A549 (cell line): ENCODE results near the gene EVX1. TPM values are rescaled to one million over a fixed set of nuclear protein-coding genes. Genes with fewer than 3 reads are reported as not detected.

Experiments
- ATAC-seq, 2 experiments: fragments of 200-7000 bp in 1 of 2; fragments of >200 bp in 1 of 2; cut with Nextera tagmentation in 1 of 2; cut with Tn5 transposase in 1 of 2; 3 replicates each; pipeline versions ENCODE4 v1.8.0 to v1.9.1; 2018 to 2020; ENCODE audit warnings: mild to moderate bottlenecking in 1 of 2, moderate library complexity in 1 of 2
- CTCF ChIA-PET: fragments of 300-600 bp; sonication (Branson Sonifier 250); formaldehyde crosslinking; extraction: SDS; loops from one replicate; lab custom pipeline; 2021; ENCODE audit warnings: antibody characterized with exemption, inconsistent platforms; lab: Yijun Ruan, JAX
- POLR2A ChIA-PET: fragments of 350-600 bp; formaldehyde crosslinking; extraction: SDS; loops from one replicate; lab custom pipeline; 2021; ENCODE audit warnings: antibody characterized with exemption, inconsistent platforms; lab: Yijun Ruan, JAX
- DNase-seq, 2 experiments: peaks; one replicate each; pipeline versions ENCODE4 v3.0.0 to v3.0.0-alpha.2; 2011 to 2016; ENCODE audit warnings: low read depth in 1 of 2, low spot score in 1 of 2
- FAIRE-seq: peaks from 2 replicates; lab custom pipeline; 2011; peaks lifted over from hg19 to GRCh38; lab: Jason Lieb, UNC
- H3K27ac ChIP-seq, 2 experiments: fragments of >200 bp; sonication (Bioruptor Twin); formaldehyde crosslinking; 3 replicates each; pipeline ENCODE4 v1.5.1; 2016 to 2017
- H3K4me1 ChIP-seq: fragments of >200 bp; sonication (Bioruptor Twin); formaldehyde crosslinking; 3 replicates; pipeline ENCODE4 v1.6.1; 2016
- H3K4me2 ChIP-seq: fragments of >200 bp; sonication (Bioruptor Twin); formaldehyde crosslinking; 3 replicates; pipeline ENCODE4 v1.6.1; 2016
- H3K4me3 ChIP-seq: fragments of >200 bp; sonication (Bioruptor Twin); formaldehyde crosslinking; 3 replicates; pipeline ENCODE4 v1.5.1; 2016
- H3K9me3 ChIP-seq: fragments of >200 bp; sonication (Bioruptor Twin); formaldehyde crosslinking; 3 replicates; pipeline ENCODE4 v1.6.1; 2016
- ATOH8 ChIP-seq: fragments of 250-450 bp; sonication (Bioruptor Pico); IDR thresholded peaks from 2 replicates; pipeline ENCODE4 v1.5.0; 2020; ENCODE audit warnings: low read depth, mild to moderate bottlenecking, moderate library complexity
- BCL3 ChIP-seq: fragments of >200 bp; sonication (Bioruptor Twin); formaldehyde crosslinking; IDR thresholded peaks from 3 replicates; pipeline ENCODE4 v1.6.1; 2016
- CBX8 ChIP-seq: fragments of 200-600 bp; sonication (generic); IDR thresholded peaks from 2 replicates; pipeline ENCODE4 v1.6.1; 2016
- CEBPB ChIP-seq, 2 experiments: fragments of >200 bp in 1 of 2; sonication (Bioruptor Twin) in 1 of 2; formaldehyde crosslinking in 1 of 2; IDR thresholded peaks; 2 replicates each; pipeline ENCODE4 v1.6.1; 2012 to 2016
- CHD4 ChIP-seq: fragments of 200-600 bp; sonication (generic); IDR thresholded peaks from 2 replicates; pipeline ENCODE4 v1.6.1; 2016; ENCODE audit warnings: antibody characterized with exemption, mild to moderate bottlenecking, borderline replicate concordance
- EHF ChIP-seq: fragments of 250-450 bp; sonication (Bioruptor Pico); IDR thresholded peaks from 2 replicates; pipeline ENCODE4 v1.5.0; 2020; ENCODE audit warnings: mild to moderate bottlenecking
- EHMT2 ChIP-seq: fragments of 200-600 bp; sonication (generic); IDR thresholded peaks from 2 replicates; pipeline ENCODE4 v1.6.1; 2016; ENCODE audit warnings: antibody characterized with exemption, low read depth, mild to moderate bottlenecking, moderate library complexity
- ELK1 ChIP-seq: fragments of 150-350 bp; IDR thresholded peaks from 2 replicates; pipeline ENCODE4 v1.6.1; 2014; ENCODE audit warnings: low read depth, mild to moderate bottlenecking, low read length
- FOSB ChIP-seq: fragments of 250-450 bp; sonication (Bioruptor Pico); IDR thresholded peaks from 2 replicates; pipeline ENCODE4 v1.5.0; 2020; ENCODE audit warnings: mild to moderate bottlenecking, moderate library complexity
- FOSL2 ChIP-seq, 2 experiments: fragments of 450-650 bp in 1 of 2; fragments of >200 bp in 1 of 2; sonication (Bioruptor Twin) in 1 of 2; formaldehyde crosslinking; IDR thresholded peaks; 2 replicates each; pipeline versions ENCODE4 v1.5.0 to v1.6.1; 2016 to 2020; ENCODE audit warnings: mild to moderate bottlenecking in 1 of 2, moderate library complexity in 1 of 2
- HDAC2 ChIP-seq: fragments of 200-600 bp; sonication (generic); IDR thresholded peaks from 2 replicates; pipeline ENCODE4 v1.6.1; 2016
- HOXA7 ChIP-seq: fragments of 250-450 bp; sonication (Bioruptor Pico); IDR thresholded peaks from 2 replicates; pipeline ENCODE4 v1.5.0; 2020; ENCODE audit warnings: mild to moderate bottlenecking, moderate library complexity
- KDM1A ChIP-seq: fragments of 200-600 bp; sonication (generic); IDR thresholded peaks from 2 replicates; pipeline ENCODE4 v1.6.1; 2016; ENCODE audit warnings: low read depth, mild to moderate bottlenecking
- KDM5A ChIP-seq: fragments of 200-600 bp; sonication (generic); IDR thresholded peaks from 2 replicates; pipeline ENCODE4 v1.6.1; 2016; ENCODE audit warnings: antibody characterized with exemption, mild to moderate bottlenecking
- MAFK ChIP-seq: fragments of 450-650 bp; IDR thresholded peaks from 2 replicates; pipeline ENCODE4 v1.6.1; 2014; ENCODE audit not compliant: partially characterized antibody
- MAZ ChIP-seq: fragments of 150-350 bp; IDR thresholded peaks from 2 replicates; pipeline ENCODE4 v1.6.1; 2014; ENCODE audit warnings: antibody characterized with exemption, low read depth, low read length, borderline replicate concordance
- MYC ChIP-seq: IDR thresholded peaks from 2 replicates; pipeline ENCODE4 v1.6.1; 2012; ENCODE audit warnings: mild to moderate bottlenecking, inconsistent platforms, low read length, improper control_type of control experiment, borderline replicate concordance
- NFE2L2 ChIP-seq: fragments of 150-350 bp; conservative IDR thresholded peaks from 2 replicates; pipeline ENCODE4 v1.6.1; 2014; ENCODE audit warnings: low read length
- NR3C1 ChIP-seq: fragments of >200 bp; sonication (Bioruptor Twin); formaldehyde crosslinking; IDR thresholded peaks from 3 replicates; pipeline ENCODE4 v1.6.1; 2017
- RAD21 ChIP-seq, 2 experiments: fragments of >200 bp in 1 of 2; sonication (Bioruptor Twin) in 1 of 2; formaldehyde crosslinking in 1 of 2; IDR thresholded peaks in 1 of 2; conservative IDR thresholded peaks in 1 of 2; 2 replicates in 1 of 2; 3 replicates in 1 of 2; pipeline ENCODE4 v1.6.1; 2012 to 2018; ENCODE audit warnings: inconsistent platforms in 1 of 2
- RARB ChIP-seq: fragments of 250-450 bp; sonication (Bioruptor Pico); IDR thresholded peaks from 2 replicates; pipeline ENCODE4 v1.8.0; 2021; ENCODE audit warnings: mild to moderate bottlenecking, moderate library complexity
- TP53 ChIP-seq: fragments of 250-450 bp; sonication (Bioruptor Pico); IDR thresholded peaks from 2 replicates; pipeline ENCODE4 v1.5.0; 2021; ENCODE audit warnings: mild to moderate bottlenecking, moderate library complexity
- ZSCAN20 ChIP-seq: fragments of 250-450 bp; sonication (Bioruptor Pico); IDR thresholded peaks from 2 replicates; pipeline ENCODE4 v1.8.0; 2022; ENCODE audit warnings: mild to moderate bottlenecking, moderate library complexity
- WGBS: methylation state at CpG from one replicate; pipeline ENCODE4 v1.1.6; 2017; ENCODE audit errors: missing lambda C conversion rate; 5-methylcytosine and 5-hydroxymethylcytosine counted together
- polyA plus RNA-seq, 4 experiments: library from polyadenylated mRNA; depleted of rRNA in 3 of 4; stranded (reverse); fragments of >200 nt; fragmentation: RNase III in 1 of 4; extraction: RNeasy Plus Mini Kit Qiagen cat#74134 plus additional on column Dnase treatment in 1 of 4; gene quantifications; 2 replicates in 3 of 4; 3 replicates in 1 of 4; pipeline ENCODE4 v1.2.3, GENCODE V29; 2011 to 2017
- TF ChIP-seq, protein P1 (sequence below): fragments of 450-650 bp; IDR thresholded peaks from 2 replicates; pipeline ENCODE4 v1.6.1; 2014; ENCODE audit warnings: antibody characterized with exemption
- TF ChIP-seq, protein P2 (sequence below): IDR thresholded peaks from 2 replicates; pipeline ENCODE4 v1.6.1; 2012

The EVX1 gene
- polyA plus RNA-seq, 2 of the 4 experiments (the other 2 are of a cell fraction), result 0.05 to 0.08 TPM

DNA sequence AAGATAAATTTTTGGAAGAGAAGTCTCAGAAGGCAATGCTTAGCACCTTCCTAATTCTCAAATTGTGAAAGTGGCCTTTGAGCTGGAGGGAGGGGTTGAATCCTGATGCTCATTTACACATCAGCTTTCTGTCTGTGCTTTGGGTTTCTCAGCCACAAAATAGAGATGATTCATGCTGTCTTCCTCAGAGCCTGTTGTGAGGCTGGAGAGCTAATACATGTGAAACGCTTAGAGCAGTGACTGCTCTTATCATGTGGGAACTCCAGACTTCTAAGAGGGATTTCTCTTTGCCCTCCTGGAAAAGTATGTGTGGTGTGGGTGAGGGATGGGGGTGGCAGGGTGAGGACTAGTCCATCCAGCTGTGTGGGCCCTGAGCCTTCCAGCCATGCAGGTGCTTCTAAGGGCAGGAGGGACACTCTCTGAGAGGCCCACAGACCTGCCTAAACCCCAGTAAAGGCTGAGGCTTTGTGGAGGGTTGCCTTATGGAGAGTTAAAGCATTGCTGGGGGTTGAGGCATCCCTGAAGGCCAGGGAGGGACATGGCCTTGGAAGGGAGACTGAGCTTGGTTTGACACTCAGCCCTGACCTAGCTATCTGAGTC is 4.8 kb upstream of the EVX1 start:
- DNase-seq (no peak), FAIRE-seq (no peak), ATAC-seq (no peak)
- ChIA-PET POLR2A (no interaction called here), CTCF (interaction anchor here (1.0 to 2.8 kb wide), 8 partner anchors 9 to 368 kb away, joined by 3 to 18 read pairs (median 4); no protein-coding TSS in a partner anchor)
- peaks cover 8% of the 10 kb centered on the region; the same call in 2 of the 3 replicates for H3K4me1 ChIP-seq
- TF ChIP-seq CBX8 (no peak), KDM1A (no peak), TP53 (no peak), BCL3 (no peak), NFE2L2 (no peak), ELK1 (no peak), MYC (no peak), HOXA7 (CRISPR knock-in tag) (no peak), CEBPB (IDR thresholded peaks at IDR 0.05) (no peak), FOSL2 (IDR thresholded peaks at IDR 0.05) (no peak), FOSL2 (CRISPR knock-in tag; IDR thresholded peaks at IDR 0.05) (no peak), EHF (no peak), FOSB (no peak), KDM5A (no peak), ATOH8 (no peak)
- TF ChIP-seq, protein P1, sequence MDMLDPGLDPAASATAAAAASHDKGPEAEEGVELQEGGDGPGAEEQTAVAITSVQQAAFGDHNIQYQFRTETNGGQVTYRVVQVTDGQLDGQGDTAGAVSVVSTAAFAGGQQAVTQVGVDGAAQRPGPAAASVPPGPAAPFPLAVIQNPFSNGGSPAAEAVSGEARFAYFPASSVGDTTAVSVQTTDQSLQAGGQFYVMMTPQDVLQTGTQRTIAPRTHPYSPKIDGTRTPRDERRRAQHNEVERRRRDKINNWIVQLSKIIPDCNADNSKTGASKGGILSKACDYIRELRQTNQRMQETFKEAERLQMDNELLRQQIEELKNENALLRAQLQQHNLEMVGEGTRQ, result no peak
- no peaks in the 10 kb centered on the region for H3K9me3 ChIP-seq
- 70% methylated on average over 1 of the region's 1 CpG for WGBS
- H3K27ac ChIP-seq, result no peak overlapping the region
- H3K4me2 ChIP-seq, result no peak overlapping the region
- no peak overlapping the region for H3K4me3 ChIP-seq

GRCh38 chr7:27238979-27239386 is 3.6 kb upstream of the EVX1 start:
- no peak overlapping the region for H3K4me3 ChIP-seq
- H3K27ac ChIP-seq, result no peak overlapping the region
- POLR2A ChIA-PET, result no interaction called here
- no peak for FAIRE-seq
- DNase-seq, result no peak
- CTCF ChIA-PET, result interaction anchor here (0.6 to 2.8 kb wide), 10 partner anchors 8 to 678 kb away, joined by 3 to 18 read pairs (median 4); no protein-coding TSS in a partner anchor
- no peak overlapping the region for H3K4me2 ChIP-seq
- WGBS, result 81% methylated on average over 15 of the region's 15 CpGs
- TF ChIP-seq RARB (CRISPR knock-in tag) (no peak), KDM1A (no peak), KDM5A (no peak), MYC (no peak), NFE2L2 (no peak), RAD21 (conservative IDR thresholded peaks at IDR 0.05 in 1 of 2, IDR thresholded peaks at IDR 0.05 in 1 of 2) (no peak), MAFK (no peak), ZSCAN20 (CRISPR knock-in tag) (no peak), ATOH8 (no peak), NR3C1 (no peak), TP53 (no peak), EHMT2 (no peak), FOSL2 (IDR thresholded peaks at IDR 0.05) (no peak), FOSL2 (CRISPR knock-in tag; IDR thresholded peaks at IDR 0.05) (no peak), HOXA7 (CRISPR knock-in tag) (no peak), HDAC2 (no peak), MAZ (no peak), CHD4 (no peak)
- TF ChIP-seq, protein P2, sequence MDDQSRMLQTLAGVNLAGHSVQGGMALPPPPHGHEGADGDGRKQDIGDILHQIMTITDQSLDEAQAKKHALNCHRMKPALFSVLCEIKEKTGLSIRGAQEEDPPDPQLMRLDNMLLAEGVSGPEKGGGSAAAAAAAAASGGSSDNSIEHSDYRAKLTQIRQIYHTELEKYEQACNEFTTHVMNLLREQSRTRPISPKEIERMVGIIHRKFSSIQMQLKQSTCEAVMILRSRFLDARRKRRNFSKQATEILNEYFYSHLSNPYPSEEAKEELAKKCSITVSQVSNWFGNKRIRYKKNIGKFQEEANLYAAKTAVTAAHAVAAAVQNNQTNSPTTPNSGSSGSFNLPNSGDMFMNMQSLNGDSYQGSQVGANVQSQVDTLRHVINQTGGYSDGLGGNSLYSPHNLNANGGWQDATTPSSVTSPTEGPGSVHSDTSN, result no peak
- ATAC-seq, result no peak
- H3K9me3 ChIP-seq, result no peaks in the 10 kb centered on the region
- H3K4me1 ChIP-seq, result peaks cover 8% of the 10 kb centered on the region; the same call in 2 of the 3 replicates
